ENCODE measurements around the gene TEX44.
"Not testable (repeated sequence)": the region's sequence is repeated elsewhere in the genome, so short reads cannot be mapped to it uniquely, and the experiment has no call there.

The TEX44 gene

GRCh38 chr2:231592636-231593145, at the start of gene TEX44:
Gene TEX44 (plus strand): TSS chr2:231592864. CDS start chr2:231592952, 88 bp downstream.
- in situ Hi-C loops (cut with MboI; ENCODE audit: low sequenced_read_pairs), result no loop called here

- in situ Hi-C loops (cut with MboI; ENCODE audit: low sequenced_read_pairs), result no loop called here
Measured at GRCh38 chr2:231545105-231545902, 47.4 kb upstream of the TEX44 start.

- in situ Hi-C loops (cut with MboI; ENCODE audit: low sequenced_read_pairs), result no loop called here
Measured at GRCh38 chr2:231546014-231546715, 46.5 kb upstream of the TEX44 start.

- in situ Hi-C loops (cut with MboI; ENCODE audit: low sequenced_read_pairs), result no loop called here
Measured at GRCh38 chr2:231547315-231548110, 45.2 kb upstream of the TEX44 start.

- in situ Hi-C loops (cut with MboI; ENCODE audit: low sequenced_read_pairs), result no loop called here
Measured at GRCh38 chr2:231548752-231549151, 43.9 kb upstream of the TEX44 start.

- in situ Hi-C loops (cut with MboI; ENCODE audit: low sequenced_read_pairs), result no loop called here
Measured at GRCh38 chr2:231549446-231550239, 43.0 kb upstream of the TEX44 start.

GRCh38 chr2:231552752-231553151, 39.9 kb upstream of the TEX44 start:
- in situ Hi-C loops (cut with MboI; ENCODE audit: low sequenced_read_pairs), result no loop called here

GRCh38 chr2:231554327-231554726, 38.3 kb upstream of the TEX44 start:
- in situ Hi-C loops (cut with MboI; ENCODE audit: low sequenced_read_pairs), result no loop called here

- in situ Hi-C loops (cut with MboI; ENCODE audit: low sequenced_read_pairs), result no loop called here
Measured at GRCh38 chr2:231554748-231555545, 37.7 kb upstream of the TEX44 start.

- in situ Hi-C loops (cut with MboI; ENCODE audit: low sequenced_read_pairs), result not testable (repeated sequence)
Measured at GRCh38 chr2:231556496-231556895, 36.2 kb upstream of the TEX44 start.

GRCh38 chr2:231556981-231557380, 35.7 kb upstream of the TEX44 start:
- in situ Hi-C loops (cut with MboI; ENCODE audit: low sequenced_read_pairs), result no loop called here

- in situ Hi-C loops (cut with MboI; ENCODE audit: low sequenced_read_pairs), result no loop called here
Measured at GRCh38 chr2:231557571-231558217, 35.0 kb upstream of the TEX44 start.

- in situ Hi-C loops (cut with MboI; ENCODE audit: low sequenced_read_pairs), result no loop called here
Measured at GRCh38 chr2:231563378-231563961, 29.2 kb upstream of the TEX44 start.

GRCh38 chr2:231565887-231566594, 26.6 kb upstream of the TEX44 start:
- in situ Hi-C loops (cut with MboI; ENCODE audit: low sequenced_read_pairs), result no loop called here

- in situ Hi-C loops (cut with MboI; ENCODE audit: low sequenced_read_pairs), result no loop called here
Measured at GRCh38 chr2:231567159-231567558, 25.5 kb upstream of the TEX44 start.

GRCh38 chr2:231568098-231568784, 24.4 kb upstream of the TEX44 start:
- in situ Hi-C loops (cut with MboI; ENCODE audit: low sequenced_read_pairs), result no loop called here

- in situ Hi-C loops (cut with MboI; ENCODE audit: low sequenced_read_pairs), result no loop called here
Measured at GRCh38 chr2:231568785-231569435, 23.8 kb upstream of the TEX44 start.
